ENCODE measurements around the gene POU2F3. TPM values are rescaled to one million over a fixed set of nuclear protein-coding genes. Genes with fewer than 3 reads are reported as not detected.

The POU2F3 gene
- total and polyA plus RNA-seq, 2 of the 13 experiments (the other 11 are each of a cell fraction or from before 2014, with no cell fraction given): not detected

- no peak for TF ChIP-seq AHDC1 (CRISPR knock-in tag; IDR thresholded peaks at IDR 0.05; ENCODE audit: borderline replicate concordance)
- TF ChIP-seq, protein P1, sequence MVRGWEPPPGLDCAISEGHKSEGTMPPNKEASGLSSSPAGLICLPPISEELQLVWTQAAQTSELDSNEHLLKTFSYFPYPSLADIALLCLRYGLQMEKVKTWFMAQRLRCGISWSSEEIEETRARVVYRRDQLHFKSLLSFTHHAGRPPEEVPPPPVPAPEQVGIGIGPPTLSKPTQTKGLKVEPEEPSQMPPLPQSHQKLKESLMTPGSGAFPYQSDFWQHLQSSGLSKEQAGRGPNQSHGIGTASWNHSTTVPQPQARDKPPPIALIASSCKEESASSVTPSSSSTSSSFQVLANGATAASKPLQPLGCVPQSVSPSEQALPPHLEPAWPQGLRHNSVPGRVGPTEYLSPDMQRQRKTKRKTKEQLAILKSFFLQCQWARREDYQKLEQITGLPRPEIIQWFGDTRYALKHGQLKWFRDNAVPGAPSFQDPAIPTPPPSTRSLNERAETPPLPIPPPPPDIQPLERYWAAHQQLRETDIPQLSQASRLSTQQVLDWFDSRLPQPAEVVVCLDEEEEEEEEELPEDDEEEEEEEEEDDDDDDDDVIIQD (CRISPR knock-in tag; IDR thresholded peaks at IDR 0.05; ENCODE audit: low read depth): 0 out of 2 replicates have a peak, but pooled peaks have one; percentile 63
- TF ChIP-seq, protein P2, sequence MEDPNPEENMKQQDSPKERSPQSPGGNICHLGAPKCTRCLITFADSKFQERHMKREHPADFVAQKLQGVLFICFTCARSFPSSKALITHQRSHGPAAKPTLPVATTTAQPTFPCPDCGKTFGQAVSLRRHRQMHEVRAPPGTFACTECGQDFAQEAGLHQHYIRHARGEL (CRISPR knock-in tag; IDR thresholded peaks at IDR 0.05): no peak
- TF ChIP-seq, protein P3, sequence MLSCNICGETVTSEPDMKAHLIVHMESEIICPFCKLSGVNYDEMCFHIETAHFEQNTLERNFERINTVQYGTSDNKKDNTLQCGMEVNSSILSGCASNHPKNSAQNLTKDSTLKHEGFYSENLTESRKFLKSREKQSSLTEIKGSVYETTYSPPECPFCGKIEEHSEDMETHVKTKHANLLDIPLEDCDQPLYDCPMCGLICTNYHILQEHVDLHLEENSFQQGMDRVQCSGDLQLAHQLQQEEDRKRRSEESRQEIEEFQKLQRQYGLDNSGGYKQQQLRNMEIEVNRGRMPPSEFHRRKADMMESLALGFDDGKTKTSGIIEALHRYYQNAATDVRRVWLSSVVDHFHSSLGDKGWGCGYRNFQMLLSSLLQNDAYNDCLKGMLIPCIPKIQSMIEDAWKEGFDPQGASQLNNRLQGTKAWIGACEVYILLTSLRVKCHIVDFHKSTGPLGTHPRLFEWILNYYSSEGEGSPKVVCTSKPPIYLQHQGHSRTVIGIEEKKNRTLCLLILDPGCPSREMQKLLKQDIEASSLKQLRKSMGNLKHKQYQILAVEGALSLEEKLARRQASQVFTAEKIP (CRISPR knock-in tag; IDR thresholded peaks at IDR 0.05; ENCODE audit: borderline replicate concordance): no peak
- TF ChIP-seq CERS6 (CRISPR knock-in tag; IDR thresholded peaks at IDR 0.05): no peak
- TF ChIP-seq ZNF569 (CRISPR knock-in tag; IDR thresholded peaks at IDR 0.05; ENCODE audit: borderline replicate concordance): no peak
- no peak for TF ChIP-seq TCF12 (IDR thresholded peaks at IDR 0.05)
- peak; percentile 81; the same call in 1 of the 2 replicates for TF ChIP-seq TCF12 (CRISPR knock-in tag; IDR thresholded peaks at IDR 0.05)
- no peak for TF ChIP-seq NFE2 (CRISPR knock-in tag; IDR thresholded peaks at IDR 0.05)
- TF ChIP-seq HIC2 (CRISPR knock-in tag; IDR thresholded peaks at IDR 0.05; ENCODE audit: low read depth): peak; percentile 96
- TF ChIP-seq HMG20A (CRISPR knock-in tag; IDR thresholded peaks at IDR 0.05; ENCODE audit: borderline replicate concordance): peak; percentile 39; the same call in 1 of the 2 replicates
- 0 out of 2 replicates have a peak, but pooled peaks have one; percentile 54 for TF ChIP-seq ZNF761 (CRISPR knock-in tag; conservative IDR thresholded peaks at IDR 0.05)
- no peak for TF ChIP-seq DRAP1 (CRISPR knock-in tag; IDR thresholded peaks at IDR 0.05)
- no peak for TF ChIP-seq ZNF773 (CRISPR knock-in tag; IDR thresholded peaks at IDR 0.05; ENCODE audit: borderline replicate concordance)
Measured at GRCh38 chr11:120192831-120193625, 46.9 kb upstream of the POU2F3 start (continued).
